GM12892 (cell line): Measurements from ENCODE around the gene TMPRSS15.

Experiments used
- DNase-seq: peaks from one replicate; pipeline ENCODE4 v3.0.0; 2011; ENCODE audit not compliant: insufficient read length
- FAIRE-seq: peaks from 2 replicates; lab custom pipeline; 2011; peaks lifted over from hg19 to GRCh38; lab: Jason Lieb, UNC
- POLR2A ChIP-seq: IDR thresholded peaks from 2 replicates; pipeline ENCODE4 v1.6.1; 2011; ENCODE audit warnings: low read depth, low read length, control low read depth
- POLR2AphosphoS5 ChIP-seq: IDR thresholded peaks from 2 replicates; pipeline ENCODE4 v1.6.1; 2011; ENCODE audit warnings: low read depth, low read length, control low read depth
- TAF1 ChIP-seq: IDR thresholded peaks from 2 replicates; pipeline ENCODE4 v1.6.1; 2011; ENCODE audit warnings: low read depth, mild to moderate bottlenecking, control low read depth, low read length, borderline replicate concordance

The TMPRSS15 gene

DNA sequence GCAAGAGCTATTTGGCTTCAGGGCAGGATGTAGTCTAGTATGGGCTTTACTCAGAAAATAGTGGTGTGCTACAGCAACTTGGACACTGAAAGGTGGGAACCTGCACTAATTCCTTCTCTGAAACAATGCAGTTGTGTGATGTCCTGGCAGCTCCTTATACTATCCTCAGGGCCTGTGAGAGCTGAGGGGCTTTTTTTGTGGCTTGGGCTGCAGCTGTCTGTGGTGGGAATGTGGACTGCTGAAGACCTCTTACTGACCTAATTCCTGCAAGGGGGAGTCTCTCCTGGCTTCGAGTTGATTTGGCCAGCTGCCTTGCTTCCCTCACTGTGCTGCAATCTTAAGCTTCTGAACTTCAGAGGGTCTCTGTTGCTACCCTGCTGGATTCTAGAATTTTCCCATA is 181.2 kb downstream of the TMPRSS15 start:
- FAIRE-seq (no peak), DNase-seq (no peak)
- no peak for TF ChIP-seq POLR2AphosphoS5
- TF ChIP-seq POLR2A, result no peak
- TF ChIP-seq TAF1, result no peak

DNA sequence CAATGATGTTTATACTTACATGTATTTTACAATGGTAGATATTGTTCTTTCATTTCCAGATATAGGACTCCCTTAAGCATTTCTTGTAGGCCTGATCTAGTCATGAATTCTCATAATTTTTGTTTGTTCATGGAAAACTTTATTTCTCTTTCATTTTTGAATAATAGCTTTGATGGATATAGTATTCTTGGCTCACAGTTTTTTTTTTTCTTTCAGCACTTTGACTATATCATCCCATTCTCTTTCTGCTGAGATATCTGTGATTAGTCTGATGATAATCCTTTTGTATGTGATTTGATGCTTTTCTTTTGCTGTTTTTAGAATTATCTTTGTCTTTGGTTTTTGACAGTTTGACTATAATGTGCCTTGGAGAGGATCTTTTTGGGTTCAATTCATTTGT is 183.1 kb downstream of the TMPRSS15 start:
- FAIRE-seq, result no peak
- DNase-seq, result no peak
- TF ChIP-seq POLR2AphosphoS5 (no peak), POLR2A (no peak), TAF1 (no peak)
